ENCODE data around the gene SLC35F1. TPM values are rescaled to one million over a fixed set of nuclear protein-coding genes. Genes with fewer than 3 reads are reported as not detected.

The SLC35F1 gene
- polyA plus RNA-seq, 2 of the 4 experiments (the other 2 are of a cell fraction), result 0.01 TPM; not detected in 1

DNA sequence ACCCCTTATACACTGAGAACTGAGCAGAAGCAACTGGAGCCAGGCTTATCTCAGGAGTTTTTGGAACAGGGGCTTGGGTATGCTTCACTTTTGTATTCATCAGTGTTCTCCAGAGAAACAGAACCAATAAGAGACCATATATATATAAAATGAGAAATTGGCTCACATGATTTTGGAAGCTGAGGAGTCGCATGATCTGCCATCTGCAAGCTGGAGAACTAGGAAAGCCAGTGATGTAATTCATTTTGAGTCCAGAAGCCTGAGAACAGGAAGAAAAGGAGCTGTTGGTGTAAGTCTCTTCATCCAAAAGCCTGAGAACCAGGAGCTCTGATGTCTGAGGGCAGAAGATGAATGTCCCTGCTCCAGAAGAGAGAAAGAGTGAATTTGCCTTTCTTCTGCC, 272.0 kb downstream of the SLC35F1 start (continued):
- TF ChIP-seq REST (IDR thresholded peaks at IDR 0.05) (no peak), ZNF302 (CRISPR knock-in tag; IDR thresholded peaks at IDR 0.05) (no peak), CEBPB (IDR thresholded peaks at IDR 0.05) (no peak)
- TF ChIP-seq, protein P1, sequence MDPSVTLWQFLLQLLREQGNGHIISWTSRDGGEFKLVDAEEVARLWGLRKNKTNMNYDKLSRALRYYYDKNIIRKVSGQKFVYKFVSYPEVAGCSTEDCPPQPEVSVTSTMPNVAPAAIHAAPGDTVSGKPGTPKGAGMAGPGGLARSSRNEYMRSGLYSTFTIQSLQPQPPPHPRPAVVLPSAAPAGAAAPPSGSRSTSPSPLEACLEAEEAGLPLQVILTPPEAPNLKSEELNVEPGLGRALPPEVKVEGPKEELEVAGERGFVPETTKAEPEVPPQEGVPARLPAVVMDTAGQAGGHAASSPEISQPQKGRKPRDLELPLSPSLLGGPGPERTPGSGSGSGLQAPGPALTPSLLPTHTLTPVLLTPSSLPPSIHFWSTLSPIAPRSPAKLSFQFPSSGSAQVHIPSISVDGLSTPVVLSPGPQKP (IDR thresholded peaks at IDR 0.05; ENCODE audit: low read depth, low read length), result no peak

DNA sequence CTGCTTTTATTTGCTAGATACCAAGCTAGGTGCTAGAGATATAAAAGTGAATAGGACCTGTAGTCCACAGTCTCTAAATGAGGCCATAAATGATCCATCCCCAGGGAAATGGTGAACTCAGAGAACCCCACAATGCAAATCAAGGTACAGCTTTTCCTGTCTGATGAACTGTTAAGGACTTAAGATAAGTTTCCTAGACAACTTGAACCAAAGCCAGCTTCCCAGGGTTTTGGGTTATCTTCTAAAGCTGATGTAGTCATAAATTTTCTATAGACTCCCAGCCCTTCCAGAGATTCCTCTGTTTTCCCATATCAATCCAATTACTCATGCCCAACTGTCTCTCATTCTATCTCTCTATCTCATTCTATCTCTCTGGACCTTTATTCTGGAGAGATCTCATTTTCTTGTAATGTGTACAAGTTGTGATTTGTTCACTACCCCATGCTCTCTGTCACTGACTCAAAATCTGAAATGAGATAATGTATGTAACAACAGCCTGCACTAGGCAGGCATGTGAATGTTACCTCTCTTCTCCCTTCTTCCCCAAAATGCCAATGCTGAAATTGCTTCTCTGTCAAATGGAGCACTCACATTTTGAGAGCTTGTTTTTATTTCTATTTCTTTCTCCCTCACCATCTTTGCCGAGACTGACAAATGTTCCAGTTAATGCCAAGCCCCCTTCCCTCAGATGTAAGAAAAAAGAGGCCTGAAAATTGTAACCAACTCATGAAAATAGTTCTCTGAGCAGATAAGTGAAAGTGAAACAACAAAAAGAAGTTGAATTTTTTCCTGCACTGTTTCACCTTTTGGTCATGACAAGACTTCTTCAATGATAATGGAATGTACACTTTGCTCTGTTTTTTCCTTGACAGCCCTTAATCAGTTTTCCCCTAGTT, 279.9 kb downstream of the SLC35F1 start:
- TF ChIP-seq MAZ (IDR thresholded peaks at IDR 0.05; ENCODE audit: borderline replicate concordance, low read depth, low read length), result no peak
- TF ChIP-seq SREBF2 (IDR thresholded peaks at IDR 0.05), result no peak
- TF ChIP-seq HOXA7 (CRISPR knock-in tag; IDR thresholded peaks at IDR 0.05), result no peak
- CTCF ChIA-PET, result no interaction called here
- FAIRE-seq (no peak), ATAC-seq (no peak), DNase-seq (ENCODE audit: low read depth in 1 of 2, low spot score in 1 of 2) (no peak)
- WGBS (ENCODE audit: missing lambda C conversion rate), result 0% methylated on average over 1 of the region's 1 CpG
- Histone ChIP-seq H3K4me2 (no peak overlapping the region), H3K27ac (no peak overlapping the region), H3K9me3 (no peaks in the 10 kb centered on the region), H3K4me3 (no peak overlapping the region), H3K4me1 (no peaks in the 10 kb centered on the region)
- POLR2A ChIA-PET, result no interaction called here

GRCh38 chr6:118187568-118188164, 280.6 kb downstream of the SLC35F1 start:
- ChIA-PET POLR2A (no interaction called here), CTCF (no interaction called here)
- 39% methylated on average over 3 of the region's 3 CpGs for whole genome bisulfite sequencing (ENCODE audit: missing lambda C conversion rate)
- no peaks in the 10 kb centered on the region for H3K4me1 ChIP-seq
- TF ChIP-seq HOXA7 (CRISPR knock-in tag; IDR thresholded peaks at IDR 0.05), result no peak
- no peak for TF ChIP-seq RNF2 (IDR thresholded peaks at IDR 0.05; ENCODE audit: borderline replicate concordance, low read depth)
- TF ChIP-seq SREBF2 (IDR thresholded peaks at IDR 0.05), result no peak
- no peak for TF ChIP-seq NFE2L2 (conservative IDR thresholded peaks at IDR 0.05; ENCODE audit: low read length)
- TF ChIP-seq REST (IDR thresholded peaks at IDR 0.05), result no peak
- TF ChIP-seq CBX2 (IDR thresholded peaks at IDR 0.05; ENCODE audit: borderline replicate concordance, low read depth), result no peak
- no peak for TF ChIP-seq FOXS1 (CRISPR knock-in tag; IDR thresholded peaks at IDR 0.05)
- no peak for TF ChIP-seq ESRRA (IDR thresholded peaks at IDR 0.05; ENCODE audit: borderline replicate concordance, low read length)
- TF ChIP-seq, protein P2, sequence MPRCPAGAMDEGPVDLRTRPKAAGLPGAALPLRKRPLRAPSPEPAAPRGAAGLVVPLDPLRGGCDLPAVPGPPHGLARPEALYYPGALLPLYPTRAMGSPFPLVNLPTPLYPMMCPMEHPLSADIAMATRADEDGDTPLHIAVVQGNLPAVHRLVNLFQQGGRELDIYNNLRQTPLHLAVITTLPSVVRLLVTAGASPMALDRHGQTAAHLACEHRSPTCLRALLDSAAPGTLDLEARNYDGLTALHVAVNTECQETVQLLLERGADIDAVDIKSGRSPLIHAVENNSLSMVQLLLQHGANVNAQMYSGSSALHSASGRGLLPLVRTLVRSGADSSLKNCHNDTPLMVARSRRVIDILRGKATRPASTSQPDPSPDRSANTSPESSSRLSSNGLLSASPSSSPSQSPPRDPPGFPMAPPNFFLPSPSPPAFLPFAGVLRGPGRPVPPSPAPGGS (IDR thresholded peaks at IDR 0.05), result no peak
- TF ChIP-seq KDM1A (IDR thresholded peaks at IDR 0.05; ENCODE audit: low read depth), result no peak
- ATAC-seq (no peak), FAIRE-seq (no peak), DNase-seq (ENCODE audit: low read depth in 1 of 2, low spot score in 1 of 2) (no peak)
- H3K9me3 ChIP-seq, result no peaks in the 10 kb centered on the region
- H3K27ac ChIP-seq, result no peak overlapping the region
- no peak overlapping the region for H3K4me2 ChIP-seq
- no peak overlapping the region for H3K4me3 ChIP-seq
